WTC11 (cell line): ENCODE measurements around the gene RAP2A. TPM values are rescaled to one million over a fixed set of nuclear protein-coding genes. Genes with fewer than 3 reads are reported as not detected.

ENCODE experiments used
- ATAC-seq: fragments of 200-7000 bp; cut with Tn5 transposase; 2 replicates; pipeline ENCODE4 v1.10.0; 2021; ENCODE audit warnings: mild to moderate bottlenecking, moderate library complexity
- CTCF ChIA-PET: fragments of 300-600 bp; sonication (Branson Sonifier 250); formaldehyde crosslinking; loops from one replicate; lab custom pipeline; 2021; ENCODE audit warnings: antibody characterized with exemption; lab: Charles Lee
- POLR2A ChIA-PET: fragments of 350-600 bp; sonication (Branson Sonifier 250); formaldehyde crosslinking; loops from one replicate; lab custom pipeline; 2021; ENCODE audit warnings: antibody characterized with exemption; lab: Charles Lee
- DNase-seq: peaks from one replicate; pipeline ENCODE4 v3.0.0; 2021; ENCODE audit warnings: low spot score
- H3K27ac Mint-ChIP-seq: 2 replicates; pipeline ENCODE4 v1.8.0; 2021; ENCODE audit warnings: mixed read lengths
- H3K27me3 Mint-ChIP-seq: 2 replicates; pipeline ENCODE4 v1.8.0; 2021; ENCODE audit warnings: low read depth, mild to moderate bottlenecking, moderate library complexity, mixed read lengths
- H3K36me3 Mint-ChIP-seq: 2 replicates; pipeline ENCODE4 v1.8.0; 2021; ENCODE audit warnings: mixed read lengths
- H3K4me1 Mint-ChIP-seq: 2 replicates; pipeline ENCODE4 v1.8.0; 2022; ENCODE audit warnings: mixed read lengths
- H3K4me3 Mint-ChIP-seq: 2 replicates; pipeline ENCODE4 v1.8.0; 2021; ENCODE audit warnings: mild to moderate bottlenecking, moderate library complexity, mixed read lengths
- H3K9me3 Mint-ChIP-seq: 2 replicates; pipeline ENCODE4 v1.8.0; 2021; ENCODE audit warnings: mixed read lengths
- ELF4 ChIP-seq: sonication (generic); formaldehyde crosslinking; IDR thresholded peaks from 2 replicates; pipeline ENCODE4 v1.8.1; 2022; ENCODE audit warnings: low read depth, mild to moderate bottlenecking, moderate library complexity, missing genetic modification reagents
- EMX1 ChIP-seq: fragments of 250-450 bp; sonication (Bioruptor Pico); IDR thresholded peaks from 2 replicates; pipeline ENCODE4 v1.8.0; 2021; ENCODE audit warnings: mild to moderate bottlenecking
- FOXJ3 ChIP-seq: sonication (generic); formaldehyde crosslinking; IDR thresholded peaks from 2 replicates; pipeline ENCODE4 v1.9.0; 2021; ENCODE audit warnings: missing genetic modification reagents, mild to moderate bottlenecking, borderline replicate concordance
- GRHL2 ChIP-seq: fragments of 250-450 bp; sonication (Bioruptor Pico); IDR thresholded peaks from 2 replicates; pipeline ENCODE4 v1.8.0; 2022; ENCODE audit warnings: mild to moderate bottlenecking, moderate library complexity; ENCODE audit not compliant: insufficient replicate concordance, severe bottlenecking
- HMGA2 ChIP-seq: fragments of 250-450 bp; sonication (Bioruptor Pico); IDR thresholded peaks from 2 replicates; pipeline ENCODE4 v1.4.0; 2021; ENCODE audit warnings: mild to moderate bottlenecking, moderate library complexity
- JAZF1 ChIP-seq: fragments of 250-450 bp; sonication (Bioruptor Pico); IDR thresholded peaks from 2 replicates; pipeline ENCODE4 v1.9.0; 2021; ENCODE audit warnings: moderate library complexity, mild to moderate bottlenecking, inconsistent platforms
- NFATC4 ChIP-seq: fragments of 250-450 bp; sonication (Bioruptor Pico); IDR thresholded peaks from 2 replicates; pipeline ENCODE4 v1.9.0; 2021; ENCODE audit warnings: mild to moderate bottlenecking
- NFYB ChIP-seq: sonication (generic); formaldehyde crosslinking; conservative IDR thresholded peaks from 2 replicates; pipeline ENCODE4 v1.8.0; 2022; ENCODE audit warnings: low read depth, missing genetic modification reagents
- NR2C2 ChIP-seq: sonication (generic); formaldehyde crosslinking; IDR thresholded peaks from 2 replicates; pipeline ENCODE4 v1.8.0; 2022; ENCODE audit warnings: mild to moderate bottlenecking, missing genetic modification reagents
- NR3C1 ChIP-seq: sonication (generic); formaldehyde crosslinking; conservative IDR thresholded peaks from 2 replicates; pipeline ENCODE4 v1.8.1; 2023; ENCODE audit warnings: low read depth, mild to moderate bottlenecking, missing genetic modification reagents
- OVOL2 ChIP-seq: fragments of 250-450 bp; sonication (Bioruptor Pico); IDR thresholded peaks from 2 replicates; pipeline ENCODE4 v1.9.0; 2021; ENCODE audit warnings: mild to moderate bottlenecking, borderline replicate concordance
- PRRX2 ChIP-seq: fragments of 250-450 bp; sonication (Bioruptor Pico); IDR thresholded peaks from 2 replicates; pipeline ENCODE4 v1.8.0; 2021; ENCODE audit warnings: mild to moderate bottlenecking
- RELA ChIP-seq: sonication (generic); formaldehyde crosslinking; IDR thresholded peaks from 2 replicates; pipeline ENCODE4 v1.8.1; 2022; ENCODE audit warnings: missing genetic modification reagents, mild to moderate bottlenecking, borderline replicate concordance
- TCF7 ChIP-seq: sonication (generic); formaldehyde crosslinking; IDR thresholded peaks from 2 replicates; pipeline ENCODE4 v1.8.0; 2022; ENCODE audit warnings: mild to moderate bottlenecking, low read depth, missing genetic modification reagents, moderate library complexity
- ZNF317 ChIP-seq: sonication (generic); formaldehyde crosslinking; IDR thresholded peaks from 2 replicates; pipeline ENCODE4 v1.8.1; 2023; ENCODE audit warnings: low read depth, mild to moderate bottlenecking, moderate library complexity, missing genetic modification reagents, borderline replicate concordance
- total RNA-seq: library from RNA; stranded (reverse); gene quantifications from 3 replicates; pipeline ENCODE4 v1.2.3, GENCODE V29; 2021
- TF ChIP-seq, protein P1 (sequence below): sonication (generic); formaldehyde crosslinking; IDR thresholded peaks from 2 replicates; pipeline ENCODE4 v1.8.0; 2022; ENCODE audit warnings: missing genetic modification reagents
- TF ChIP-seq, protein P2 (sequence below): sonication (generic); formaldehyde crosslinking; IDR thresholded peaks from 2 replicates; pipeline ENCODE4 v1.8.0; 2022; ENCODE audit warnings: mild to moderate bottlenecking, missing genetic modification reagents
- TF ChIP-seq, protein P3 (sequence below): sonication (generic); formaldehyde crosslinking; IDR thresholded peaks from 2 replicates; pipeline ENCODE4 v1.8.0; 2022; ENCODE audit warnings: mild to moderate bottlenecking, missing genetic modification reagents
- TF ChIP-seq, protein P4 (sequence below): fragments of 250-450 bp; sonication (Bioruptor Pico); IDR thresholded peaks from 2 replicates; pipeline ENCODE4 v1.9.0; 2021; ENCODE audit warnings: mild to moderate bottlenecking, borderline replicate concordance
- TF ChIP-seq, protein P5 (sequence below): fragments of 250-450 bp; sonication (Bioruptor Pico); IDR thresholded peaks from 2 replicates; pipeline ENCODE4 v1.9.0; 2021; ENCODE audit warnings: moderate library complexity, mild to moderate bottlenecking, inconsistent platforms, borderline replicate concordance
- TF ChIP-seq, protein P6 (sequence below): fragments of 250-450 bp; sonication (Bioruptor Pico); IDR thresholded peaks from 2 replicates; pipeline ENCODE4 v2.1.2; 2022; ENCODE audit warnings: mild to moderate bottlenecking, moderate library complexity

The RAP2A gene
- total RNA-seq, 1 experiment from 2014 or later, result 39.0 TPM

DNA sequence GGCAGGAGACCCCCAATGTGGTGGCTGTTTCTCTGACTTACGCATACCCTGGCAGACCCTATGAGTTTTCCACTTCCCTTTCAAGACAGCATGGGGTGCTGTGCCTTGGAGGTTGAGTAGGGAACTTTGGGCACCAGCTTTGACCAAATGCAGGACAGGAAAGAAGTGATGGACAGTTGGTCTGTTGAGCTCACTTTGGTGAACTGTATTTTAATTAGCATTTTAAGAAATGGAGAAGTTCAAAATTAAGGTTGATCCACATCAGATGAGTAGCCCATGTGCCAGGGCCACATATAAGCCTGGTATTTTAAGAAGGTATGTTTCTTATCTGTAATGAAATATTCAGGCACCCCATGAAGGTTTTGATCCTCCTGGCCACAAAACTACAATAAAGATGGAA, 46.1 kb upstream of the RAP2A start (continued):
- TF ChIP-seq, protein P1, sequence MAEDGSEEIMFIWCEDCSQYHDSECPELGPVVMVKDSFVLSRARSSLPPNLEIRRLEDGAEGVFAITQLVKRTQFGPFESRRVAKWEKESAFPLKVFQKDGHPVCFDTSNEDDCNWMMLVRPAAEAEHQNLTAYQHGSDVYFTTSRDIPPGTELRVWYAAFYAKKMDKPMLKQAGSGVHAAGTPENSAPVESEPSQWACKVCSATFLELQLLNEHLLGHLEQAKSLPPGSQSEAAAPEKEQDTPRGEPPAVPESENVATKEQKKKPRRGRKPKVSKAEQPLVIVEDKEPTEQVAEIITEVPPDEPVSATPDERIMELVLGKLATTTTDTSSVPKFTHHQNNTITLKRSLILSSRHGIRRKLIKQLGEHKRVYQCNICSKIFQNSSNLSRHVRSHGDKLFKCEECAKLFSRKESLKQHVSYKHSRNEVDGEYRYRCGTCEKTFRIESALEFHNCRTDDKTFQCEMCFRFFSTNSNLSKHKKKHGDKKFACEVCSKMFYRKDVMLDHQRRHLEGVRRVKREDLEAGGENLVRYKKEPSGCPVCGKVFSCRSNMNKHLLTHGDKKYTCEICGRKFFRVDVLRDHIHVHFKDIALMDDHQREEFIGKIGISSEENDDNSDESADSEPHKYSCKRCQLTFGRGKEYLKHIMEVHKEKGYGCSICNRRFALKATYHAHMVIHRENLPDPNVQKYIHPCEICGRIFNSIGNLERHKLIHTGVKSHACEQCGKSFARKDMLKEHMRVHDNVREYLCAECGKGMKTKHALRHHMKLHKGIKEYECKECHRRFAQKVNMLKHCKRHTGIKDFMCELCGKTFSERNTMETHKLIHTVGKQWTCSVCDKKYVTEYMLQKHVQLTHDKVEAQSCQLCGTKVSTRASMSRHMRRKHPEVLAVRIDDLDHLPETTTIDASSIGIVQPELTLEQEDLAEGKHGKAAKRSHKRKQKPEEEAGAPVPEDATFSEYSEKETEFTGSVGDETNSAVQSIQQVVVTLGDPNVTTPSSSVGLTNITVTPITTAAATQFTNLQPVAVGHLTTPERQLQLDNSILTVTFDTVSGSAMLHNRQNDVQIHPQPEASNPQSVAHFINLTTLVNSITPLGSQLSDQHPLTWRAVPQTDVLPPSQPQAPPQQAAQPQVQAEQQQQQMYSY (CRISPR knock-in tag), result no peak
- no peak for TF ChIP-seq EMX1 (CRISPR knock-in tag)

DNA sequence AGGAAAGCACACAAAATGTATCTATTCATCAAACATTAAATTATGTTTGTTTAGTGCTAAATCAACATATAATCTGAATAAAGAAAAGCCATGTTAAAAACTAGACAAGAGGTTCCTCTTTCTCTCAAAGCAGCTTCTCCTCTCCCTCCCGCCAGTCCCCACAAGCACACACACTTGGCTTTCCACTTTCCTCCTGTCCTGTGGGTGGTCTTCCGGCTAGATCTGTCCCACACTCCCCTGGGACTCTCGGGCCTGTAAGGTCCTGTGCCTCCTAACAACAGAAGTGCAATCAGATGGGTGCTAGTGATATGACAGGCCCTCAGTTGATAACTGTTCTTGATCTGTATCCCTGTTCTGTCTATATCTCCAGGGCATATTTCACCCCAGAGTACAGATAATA, 45.6 kb upstream of the RAP2A start:
- Mint-ChIP-seq H3K4me3 (no peak overlapping the region), H3K27ac (no peak overlapping the region), H3K4me1 (no peaks in the 10 kb centered on the region), H3K9me3 (no peaks in the 10 kb centered on the region), H3K36me3 (no peaks in the 10 kb centered on the region), H3K27me3 (no peaks in the 10 kb centered on the region)
- ATAC-seq (no peak), DNase-seq (no peak)
- no peak for TF ChIP-seq ZNF317
- TF ChIP-seq GRHL2, result no peak
- TF ChIP-seq FOXJ3, result no peak
- no peak for TF ChIP-seq OVOL2 (CRISPR knock-in tag)
- TF ChIP-seq RELA (CRISPR knock-in tag), result no peak
- no peak for TF ChIP-seq JAZF1
- no peak for TF ChIP-seq ELF4 (CRISPR knock-in tag)
- TF ChIP-seq, protein P2, sequence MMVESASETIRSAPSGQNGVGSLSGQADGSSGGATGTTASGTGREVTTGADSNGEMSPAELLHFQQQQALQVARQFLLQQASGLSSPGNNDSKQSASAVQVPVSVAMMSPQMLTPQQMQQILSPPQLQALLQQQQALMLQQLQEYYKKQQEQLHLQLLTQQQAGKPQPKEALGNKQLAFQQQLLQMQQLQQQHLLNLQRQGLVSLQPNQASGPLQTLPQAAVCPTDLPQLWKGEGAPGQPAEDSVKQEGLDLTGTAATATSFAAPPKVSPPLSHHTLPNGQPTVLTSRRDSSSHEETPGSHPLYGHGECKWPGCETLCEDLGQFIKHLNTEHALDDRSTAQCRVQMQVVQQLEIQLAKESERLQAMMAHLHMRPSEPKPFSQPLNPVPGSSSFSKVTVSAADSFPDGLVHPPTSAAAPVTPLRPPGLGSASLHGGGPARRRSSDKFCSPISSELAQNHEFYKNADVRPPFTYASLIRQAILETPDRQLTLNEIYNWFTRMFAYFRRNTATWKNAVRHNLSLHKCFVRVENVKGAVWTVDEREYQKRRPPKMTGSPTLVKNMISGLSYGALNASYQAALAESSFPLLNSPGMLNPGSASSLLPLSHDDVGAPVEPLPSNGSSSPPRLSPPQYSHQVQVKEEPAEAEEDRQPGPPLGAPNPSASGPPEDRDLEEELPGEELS, result no peak
- no peak for TF ChIP-seq NFATC4 (CRISPR knock-in tag)
- TF ChIP-seq NFYB (CRISPR knock-in tag), result no peak
- ChIA-PET CTCF (interaction anchor here (2.0 kb wide), 1 partner anchor 278 kb away, joined by 5 read pairs; no protein-coding TSS in a partner anchor), POLR2A (interaction anchor here (0.7 kb wide), 1 partner anchor 199 kb away, joined by 3 read pairs; no protein-coding TSS in a partner anchor)

DNA sequence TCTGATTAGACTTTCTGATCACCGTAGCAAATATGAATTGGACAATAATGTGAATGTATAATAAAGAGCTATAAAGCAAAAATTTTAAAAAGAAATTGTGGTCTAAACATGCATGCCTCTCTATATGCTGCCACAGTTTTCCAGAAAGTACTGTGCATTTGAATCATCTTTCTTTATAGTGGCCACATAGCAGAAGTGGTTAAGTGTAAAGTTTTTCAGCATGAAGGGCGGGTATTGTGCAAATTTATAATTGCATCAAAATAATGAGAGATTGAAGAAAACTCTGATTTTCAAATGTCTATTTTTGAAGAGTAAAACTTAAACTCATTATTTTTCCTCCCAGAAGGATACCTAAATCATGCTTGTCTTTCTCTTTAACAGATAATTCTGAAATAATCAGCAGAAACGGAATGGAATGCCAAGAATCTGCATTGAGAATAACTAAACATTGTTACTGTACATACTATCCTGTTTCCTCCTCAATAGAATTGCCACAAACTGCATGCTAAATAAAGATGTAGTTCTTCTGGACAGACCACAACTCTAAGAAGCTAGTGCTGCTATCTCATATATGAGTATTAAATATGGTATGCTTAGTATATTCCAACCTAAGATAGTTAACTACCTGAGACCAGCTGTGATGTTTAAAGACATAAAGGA, 42.9 kb upstream of the RAP2A start:
- POLR2A ChIA-PET, result no interaction called here
- CTCF ChIA-PET, result no interaction called here
- Mint-ChIP-seq H3K4me1 (no peaks in the 10 kb centered on the region), H3K27me3 (no peaks in the 10 kb centered on the region), H3K9me3 (no peaks in the 10 kb centered on the region), H3K36me3 (no peaks in the 10 kb centered on the region), H3K27ac (no peak overlapping the region), H3K4me3 (no peak overlapping the region)
- DNase-seq (no peak), ATAC-seq (no peak)
- no peak for TF ChIP-seq HMGA2 (CRISPR knock-in tag)
- TF ChIP-seq, protein P3, sequence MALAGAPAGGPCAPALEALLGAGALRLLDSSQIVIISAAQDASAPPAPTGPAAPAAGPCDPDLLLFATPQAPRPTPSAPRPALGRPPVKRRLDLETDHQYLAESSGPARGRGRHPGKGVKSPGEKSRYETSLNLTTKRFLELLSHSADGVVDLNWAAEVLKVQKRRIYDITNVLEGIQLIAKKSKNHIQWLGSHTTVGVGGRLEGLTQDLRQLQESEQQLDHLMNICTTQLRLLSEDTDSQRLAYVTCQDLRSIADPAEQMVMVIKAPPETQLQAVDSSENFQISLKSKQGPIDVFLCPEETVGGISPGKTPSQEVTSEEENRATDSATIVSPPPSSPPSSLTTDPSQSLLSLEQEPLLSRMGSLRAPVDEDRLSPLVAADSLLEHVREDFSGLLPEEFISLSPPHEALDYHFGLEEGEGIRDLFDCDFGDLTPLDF (CRISPR knock-in tag), result no peak
- TF ChIP-seq, protein P4, sequence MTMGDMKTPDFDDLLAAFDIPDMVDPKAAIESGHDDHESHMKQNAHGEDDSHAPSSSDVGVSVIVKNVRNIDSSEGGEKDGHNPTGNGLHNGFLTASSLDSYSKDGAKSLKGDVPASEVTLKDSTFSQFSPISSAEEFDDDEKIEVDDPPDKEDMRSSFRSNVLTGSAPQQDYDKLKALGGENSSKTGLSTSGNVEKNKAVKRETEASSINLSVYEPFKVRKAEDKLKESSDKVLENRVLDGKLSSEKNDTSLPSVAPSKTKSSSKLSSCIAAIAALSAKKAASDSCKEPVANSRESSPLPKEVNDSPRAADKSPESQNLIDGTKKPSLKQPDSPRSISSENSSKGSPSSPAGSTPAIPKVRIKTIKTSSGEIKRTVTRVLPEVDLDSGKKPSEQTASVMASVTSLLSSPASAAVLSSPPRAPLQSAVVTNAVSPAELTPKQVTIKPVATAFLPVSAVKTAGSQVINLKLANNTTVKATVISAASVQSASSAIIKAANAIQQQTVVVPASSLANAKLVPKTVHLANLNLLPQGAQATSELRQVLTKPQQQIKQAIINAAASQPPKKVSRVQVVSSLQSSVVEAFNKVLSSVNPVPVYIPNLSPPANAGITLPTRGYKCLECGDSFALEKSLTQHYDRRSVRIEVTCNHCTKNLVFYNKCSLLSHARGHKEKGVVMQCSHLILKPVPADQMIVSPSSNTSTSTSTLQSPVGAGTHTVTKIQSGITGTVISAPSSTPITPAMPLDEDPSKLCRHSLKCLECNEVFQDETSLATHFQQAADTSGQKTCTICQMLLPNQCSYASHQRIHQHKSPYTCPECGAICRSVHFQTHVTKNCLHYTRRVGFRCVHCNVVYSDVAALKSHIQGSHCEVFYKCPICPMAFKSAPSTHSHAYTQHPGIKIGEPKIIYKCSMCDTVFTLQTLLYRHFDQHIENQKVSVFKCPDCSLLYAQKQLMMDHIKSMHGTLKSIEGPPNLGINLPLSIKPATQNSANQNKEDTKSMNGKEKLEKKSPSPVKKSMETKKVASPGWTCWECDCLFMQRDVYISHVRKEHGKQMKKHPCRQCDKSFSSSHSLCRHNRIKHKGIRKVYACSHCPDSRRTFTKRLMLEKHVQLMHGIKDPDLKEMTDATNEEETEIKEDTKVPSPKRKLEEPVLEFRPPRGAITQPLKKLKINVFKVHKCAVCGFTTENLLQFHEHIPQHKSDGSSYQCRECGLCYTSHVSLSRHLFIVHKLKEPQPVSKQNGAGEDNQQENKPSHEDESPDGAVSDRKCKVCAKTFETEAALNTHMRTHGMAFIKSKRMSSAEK (CRISPR knock-in tag), result no peak
- TF ChIP-seq, protein P5, sequence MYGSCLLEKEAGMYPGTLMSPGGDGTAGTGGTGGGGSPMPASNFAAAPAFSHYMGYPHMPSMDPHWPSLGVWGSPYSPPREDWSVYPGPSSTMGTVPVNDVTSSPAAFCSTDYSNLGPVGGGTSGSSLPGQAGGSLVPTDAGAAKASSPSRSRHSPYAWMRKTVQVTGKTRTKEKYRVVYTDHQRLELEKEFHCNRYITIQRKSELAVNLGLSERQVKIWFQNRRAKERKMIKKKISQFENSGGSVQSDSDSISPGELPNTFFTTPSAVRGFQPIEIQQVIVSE (CRISPR knock-in tag), result no peak
- TF ChIP-seq NR2C2 (CRISPR knock-in tag), result no peak
- TF ChIP-seq TCF7 (CRISPR knock-in tag), result no peak
- no peak for TF ChIP-seq NR3C1 (CRISPR knock-in tag)
- TF ChIP-seq, protein P6, sequence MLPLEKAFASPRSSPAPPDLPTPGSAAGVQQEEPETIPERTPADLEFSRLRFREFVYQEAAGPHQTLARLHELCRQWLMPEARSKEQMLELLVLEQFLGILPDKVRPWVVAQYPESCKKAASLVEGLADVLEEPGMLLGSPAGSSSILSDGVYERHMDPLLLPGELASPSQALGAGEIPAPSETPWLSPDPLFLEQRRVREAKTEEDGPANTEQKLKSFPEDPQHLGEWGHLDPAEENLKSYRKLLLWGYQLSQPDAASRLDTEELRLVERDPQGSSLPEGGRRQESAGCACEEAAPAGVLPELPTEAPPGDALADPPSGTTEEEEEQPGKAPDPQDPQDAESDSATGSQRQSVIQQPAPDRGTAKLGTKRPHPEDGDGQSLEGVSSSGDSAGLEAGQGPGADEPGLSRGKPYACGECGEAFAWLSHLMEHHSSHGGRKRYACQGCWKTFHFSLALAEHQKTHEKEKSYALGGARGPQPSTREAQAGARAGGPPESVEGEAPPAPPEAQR, result no peak
- no peak for TF ChIP-seq EMX1 (CRISPR knock-in tag)
- TF ChIP-seq PRRX2 (CRISPR knock-in tag), result no peak
